ENCODE results near the gene LRRC61.

The LRRC61 gene

DNA sequence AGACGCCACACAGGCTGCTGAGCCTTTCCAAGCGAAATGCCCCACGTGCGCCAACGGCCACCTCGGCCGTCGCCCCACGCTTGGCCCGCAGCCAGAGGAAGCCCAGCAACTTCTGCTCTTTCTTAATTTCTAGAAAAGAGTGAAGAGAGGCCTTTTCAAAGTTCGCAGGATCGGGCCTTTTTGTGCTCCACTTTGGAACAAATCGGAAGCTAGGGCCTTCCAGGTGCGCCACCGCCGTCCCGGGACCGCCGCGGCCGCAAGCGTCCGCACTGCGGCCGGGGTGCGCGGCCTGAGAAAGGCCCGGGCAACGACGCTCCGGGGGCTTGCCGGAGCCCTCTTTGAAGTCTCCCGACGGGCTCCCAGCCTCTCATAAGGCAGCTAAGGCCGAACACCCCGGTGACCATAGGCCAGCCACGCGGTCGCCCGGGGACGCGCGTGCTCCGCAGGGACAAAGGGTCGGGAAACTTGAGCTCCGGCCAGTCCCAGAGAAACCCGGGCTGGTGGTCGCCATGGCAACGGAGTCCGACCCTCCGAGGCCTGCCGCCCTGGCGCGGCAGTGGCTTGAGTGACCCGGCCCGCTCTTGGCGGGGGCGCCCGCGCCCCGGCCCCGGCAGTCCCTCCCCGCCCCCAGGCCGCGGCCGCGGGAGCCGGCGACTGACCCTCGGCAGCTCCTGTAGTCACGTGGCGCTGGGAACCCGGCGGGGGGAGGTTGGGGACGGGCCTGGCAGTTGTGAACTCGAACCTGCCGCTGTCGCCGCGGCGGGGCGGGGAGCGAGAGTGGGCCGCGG, 45.1 kb downstream of the LRRC61 start, which contains the start of gene REPIN1:
REPIN1 (plus strand) TSS at position 727 of the 788 bp plus-strand sequence. CDS start 890 bp downstream, outside the sequence.
- peak within 1 kb of the TSS; percentile 77 for H3K4me3 ChIP-seq (ENCODE audit: low read length)
- peak; percentile 65 for DNase-seq (ENCODE audit: low read depth)
- TF ChIP-seq, protein P1, sequence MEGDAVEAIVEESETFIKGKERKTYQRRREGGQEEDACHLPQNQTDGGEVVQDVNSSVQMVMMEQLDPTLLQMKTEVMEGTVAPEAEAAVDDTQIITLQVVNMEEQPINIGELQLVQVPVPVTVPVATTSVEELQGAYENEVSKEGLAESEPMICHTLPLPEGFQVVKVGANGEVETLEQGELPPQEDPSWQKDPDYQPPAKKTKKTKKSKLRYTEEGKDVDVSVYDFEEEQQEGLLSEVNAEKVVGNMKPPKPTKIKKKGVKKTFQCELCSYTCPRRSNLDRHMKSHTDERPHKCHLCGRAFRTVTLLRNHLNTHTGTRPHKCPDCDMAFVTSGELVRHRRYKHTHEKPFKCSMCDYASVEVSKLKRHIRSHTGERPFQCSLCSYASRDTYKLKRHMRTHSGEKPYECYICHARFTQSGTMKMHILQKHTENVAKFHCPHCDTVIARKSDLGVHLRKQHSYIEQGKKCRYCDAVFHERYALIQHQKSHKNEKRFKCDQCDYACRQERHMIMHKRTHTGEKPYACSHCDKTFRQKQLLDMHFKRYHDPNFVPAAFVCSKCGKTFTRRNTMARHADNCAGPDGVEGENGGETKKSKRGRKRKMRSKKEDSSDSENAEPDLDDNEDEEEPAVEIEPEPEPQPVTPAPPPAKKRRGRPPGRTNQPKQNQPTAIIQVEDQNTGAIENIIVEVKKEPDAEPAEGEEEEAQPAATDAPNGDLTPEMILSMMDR (IDR thresholded peaks at IDR 0.05; ENCODE audit: insufficient read depth, low read depth, low read length, missing control alignments) = no peak

- TF ChIP-seq, protein P1 (IDR thresholded peaks at IDR 0.05; ENCODE audit: insufficient read depth, low read depth, low read length, missing control alignments) = no peak
- peak overlapping the region; percentile 77 for H3K4me3 ChIP-seq (ENCODE audit: low read length)
- peak; percentile 13 for DNase-seq (ENCODE audit: low read depth)
These were observed 46.0 kb downstream of the LRRC61 start for GRCh38 chr7:150368884-150369747.

DNA sequence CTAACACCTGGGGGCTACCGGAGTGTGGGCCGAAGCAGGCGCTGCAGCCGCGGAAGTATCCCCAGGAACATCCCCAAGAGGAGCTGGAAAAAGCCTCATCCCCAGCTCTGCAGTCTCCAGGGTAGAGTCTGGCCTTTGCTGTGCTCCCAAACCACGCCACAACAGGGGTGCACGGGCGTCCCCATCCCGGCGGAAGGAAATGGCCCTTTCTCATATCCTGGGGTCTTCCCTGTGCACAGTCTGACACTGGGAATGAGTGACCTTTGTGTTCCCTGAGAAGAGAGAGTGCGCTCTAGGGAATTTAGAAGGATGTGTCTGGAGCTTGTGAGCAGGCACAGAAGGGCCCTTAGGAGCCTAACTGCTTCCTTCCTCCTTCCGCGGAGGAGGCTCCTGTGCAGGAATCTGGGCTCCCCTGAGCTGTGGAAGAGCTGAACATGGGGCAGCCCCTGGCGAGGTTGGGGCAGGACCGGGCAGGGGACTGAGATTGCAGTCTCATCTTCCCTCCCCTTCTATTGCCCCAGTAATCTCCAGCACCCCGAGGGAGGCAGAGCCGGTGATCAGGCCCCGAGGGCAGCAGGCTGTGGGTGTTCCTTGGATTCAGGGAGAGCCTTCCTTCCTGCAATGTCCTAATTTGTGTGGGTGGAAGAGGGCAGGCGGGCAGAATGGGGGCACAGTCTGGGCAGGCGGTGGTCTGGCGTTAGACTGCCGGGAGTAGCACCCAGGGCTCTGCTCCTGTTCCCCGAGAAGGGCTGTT, 46.8 kb downstream of the LRRC61 start:
- peak overlapping the region; percentile 77 for H3K4me3 ChIP-seq (ENCODE audit: low read length)
- TF ChIP-seq, protein P1 (IDR thresholded peaks at IDR 0.05; ENCODE audit: insufficient read depth, low read depth, low read length, missing control alignments) = no peak
- DNase-seq (ENCODE audit: low read depth) = peak; percentile 13

- no peak overlapping the region for H3K4me3 ChIP-seq (ENCODE audit: low read length)
- TF ChIP-seq, protein P1 (IDR thresholded peaks at IDR 0.05; ENCODE audit: insufficient read depth, low read depth, low read length, missing control alignments) = no peak
- peak; percentile 29 for DNase-seq (ENCODE audit: low read depth)
These were observed 47.5 kb downstream of the LRRC61 start for GRCh38 chr7:150370612-150371071.

- TF ChIP-seq, protein P1 (IDR thresholded peaks at IDR 0.05; ENCODE audit: insufficient read depth, low read depth, low read length, missing control alignments) = no peak
- H3K4me3 ChIP-seq (ENCODE audit: low read length) = no peak overlapping the region
- no peak for DNase-seq (ENCODE audit: low read depth)
These were observed 48.2 kb downstream of the LRRC61 start for GRCh38 chr7:150371131-150371995.

DNA sequence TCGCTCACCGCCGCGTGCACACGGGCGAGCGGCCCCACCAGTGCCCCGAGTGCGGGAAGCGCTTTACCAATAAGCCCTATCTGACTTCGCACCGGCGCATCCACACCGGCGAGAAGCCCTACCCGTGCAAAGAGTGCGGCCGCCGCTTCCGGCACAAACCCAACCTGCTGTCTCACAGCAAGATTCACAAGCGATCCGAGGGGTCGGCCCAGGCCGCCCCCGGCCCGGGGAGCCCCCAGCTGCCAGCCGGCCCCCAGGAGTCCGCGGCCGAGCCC, 48.8 kb downstream of the LRRC61 start:
- no peak for DNase-seq (ENCODE audit: low read depth)
- TF ChIP-seq, protein P1 (IDR thresholded peaks at IDR 0.05; ENCODE audit: insufficient read depth, low read depth, low read length, missing control alignments) = no peak
- no peak overlapping the region for H3K4me3 ChIP-seq (ENCODE audit: low read length)

Data from epithelial cell of esophagus (primary cell).